A673 (cell line): ENCODE measurements around the gene EEF2KMT. TPM values are rescaled to one million over a fixed set of nuclear protein-coding genes. Genes with fewer than 3 reads are reported as not detected.

Experiments used
- BruUV-seq: library from RNA; stranded (reverse); fragments of 400-500 nt; replicated peaks from 2 replicates; lab custom pipeline; 2021; lab: Mats Ljungman, UMichigan
- CTCF ChIA-PET: fragments of 300-600 bp; sonication (Branson Sonifier 250); formaldehyde crosslinking; loops from one replicate; lab custom pipeline; 2022; ENCODE audit warnings: antibody characterized with exemption; lab: Charles Lee
- POLR2A ChIA-PET: fragments of 300-600 bp; sonication (Branson Sonifier 250); formaldehyde crosslinking; loops from one replicate; lab custom pipeline; 2022; ENCODE audit warnings: antibody characterized with exemption; ENCODE audit not compliant: low non-redundant PET; lab: Charles Lee
- DNase-seq: peaks from one replicate; pipeline ENCODE4 v3.0.0-alpha.2; 2015; ENCODE audit warnings: low spot score
- H3K27ac ChIP-seq: fragments of 200-600 bp; sonication (generic); 2 replicates; pipeline ENCODE4 v1.5.1; 2016; ENCODE audit warnings: mixed run types, low read depth, mild to moderate bottlenecking, mixed read lengths, antibody characterized with exemption, low read length; ENCODE audit not compliant: poor library complexity, severe bottlenecking
- H3K27me3 ChIP-seq: fragments of 200-600 bp; sonication (generic); replicated peaks from 2 replicates; pipeline ENCODE4 v1.6.1; 2017; ENCODE audit warnings: mixed run types, low read depth, mild to moderate bottlenecking, mixed read lengths, antibody characterized with exemption, low read length; ENCODE audit not compliant: insufficient read depth, poor library complexity
- H3K36me3 ChIP-seq: fragments of 200-600 bp; sonication (generic); 2 replicates; pipeline ENCODE4 v1.6.1; 2016; ENCODE audit warnings: mixed run types, mild to moderate bottlenecking, mixed read lengths, antibody characterized with exemption, low read length; ENCODE audit not compliant: insufficient read depth, poor library complexity, severe bottlenecking
- H3K4me1 ChIP-seq: fragments of 200-600 bp; sonication (generic); 2 replicates; pipeline ENCODE4 v1.6.1; 2017; ENCODE audit warnings: mixed run types, mild to moderate bottlenecking, mixed read lengths, antibody characterized with exemption, low read length; ENCODE audit not compliant: insufficient read depth, poor library complexity, severe bottlenecking
- H3K4me3 ChIP-seq: fragments of 200-600 bp; sonication (generic); 2 replicates; pipeline ENCODE4 v1.5.1; 2016; ENCODE audit warnings: low read depth, mixed run types, mild to moderate bottlenecking, mixed read lengths, low read length; ENCODE audit not compliant: poor library complexity, severe bottlenecking
- H3K9me3 ChIP-seq: fragments of 200-600 bp; sonication (generic); 2 replicates; pipeline ENCODE4 v1.6.1; 2016; ENCODE audit warnings: mixed run types, low read depth, mild to moderate bottlenecking, mixed read lengths, antibody characterized with exemption, low read length; ENCODE audit not compliant: poor library complexity, severe bottlenecking
- CTCF ChIP-seq: fragments of 300-800, 200-600 bp; sonication (generic); conservative IDR thresholded peaks from 2 replicates; pipeline ENCODE4 v1.5.1; 2017; ENCODE audit warnings: low read depth, mild to moderate bottlenecking, antibody characterized with exemption, low read length, moderate library complexity, mixed read lengths
- EZH2 ChIP-seq: fragments of 200-600 bp; sonication (generic); IDR thresholded peaks from 2 replicates; pipeline ENCODE4 v1.6.1; 2017; ENCODE audit warnings: borderline replicate concordance, low read depth, mild to moderate bottlenecking, mixed read lengths, antibody characterized with exemption, low read length; ENCODE audit not compliant: poor library complexity, severe bottlenecking
- intact Hi-C: fragments of 100-400 bp; cut with micrococcal nuclease; formaldehyde crosslinking; loops from one replicate; pipeline ENCODE4 v1.10.0; 2022; ENCODE audit not compliant: unreplicated experiment
- total RNA-seq: library from RNA; stranded (reverse); gene quantifications from 2 replicates; pipeline ENCODE4 v1.2.3, GENCODE V29; 2021

EEF2KMT gene
- total RNA-seq, 1 experiment from 2014 or later = 21.4 TPM

GRCh38 chr16:5071341-5071680, 26.3 kb downstream of the EEF2KMT start:
- H3K27ac ChIP-seq = peak overlapping the region; percentile 57
- POLR2A ChIA-PET = interaction anchor here (0.6 kb wide), 1 partner anchor 41 kb away, joined by 3 read pairs; no protein-coding TSS in a partner anchor

GRCh38 chr16:5070431-5071186, 27.0 kb downstream of the EEF2KMT start:
- TF ChIP-seq EZH2 (no peak), CTCF (no peak)
- intact Hi-C loops = no loop called here
- no peak overlapping the region for H3K4me3 ChIP-seq
- DNase-seq = no peak
- CTCF ChIA-PET = no interaction called here
- no peak overlapping the region for H3K27ac ChIP-seq
- POLR2A ChIA-PET = no interaction called here
- H3K9me3 ChIP-seq = no peaks in the 10 kb centered on the region
- H3K4me1 ChIP-seq = peaks cover 3% of the 10 kb centered on the region
- BruUV-seq = no TSS peak
- H3K27me3 ChIP-seq = peaks cover 24% of the 10 kb centered on the region
- H3K36me3 ChIP-seq = no peaks in the 10 kb centered on the region

More at GRCh38 chr16:5071341-5071680, 26.3 kb downstream of the EEF2KMT start:
- Histone ChIP-seq H3K4me3 (peak overlapping the region; percentile 69), H3K4me1 (peaks cover 3% of the 10 kb centered on the region), H3K36me3 (peaks cover 2% of the 10 kb centered on the region), H3K27me3 (peaks cover 17% of the 10 kb centered on the region), H3K9me3 (no peaks in the 10 kb centered on the region)
- intact Hi-C loops = no loop called here
- DNase-seq = no peak
- CTCF ChIA-PET = no interaction called here
- TF ChIP-seq CTCF (no peak), EZH2 (no peak)
- no TSS peak for BruUV-seq

- Histone ChIP-seq H3K9me3 (no peaks in the 10 kb centered on the region), H3K4me1 (peaks cover 3% of the 10 kb centered on the region), H3K4me3 (no peak overlapping the region), H3K27me3 (peaks cover 32% of the 10 kb centered on the region), H3K27ac (no peak overlapping the region), H3K36me3 (no peaks in the 10 kb centered on the region)
- BruUV-seq = no TSS peak
- DNase-seq = no peak
- no peak for TF ChIP-seq CTCF
- no peak for TF ChIP-seq EZH2
- ChIA-PET POLR2A (interaction anchor here (0.6 kb wide), 1 partner anchor 9 kb away, joined by 12 read pairs; no protein-coding TSS in a partner anchor), CTCF (no interaction called here)
- intact Hi-C loops = no loop called here
Measured at GRCh38 chr16:5069854-5070253, 27.7 kb downstream of the EEF2KMT start.
